HG03565 (cell line): Measurements from ENCODE around the gene IER5L.
A peak's percentile ranks its signal among the peaks of the same experiment; 100 is the strongest.

Source experiments
- ATAC-seq: cut with Tn5 transposase; IDR thresholded peaks from one replicate; pipeline ENCODE4 v1.9.1; 2021; ENCODE audit warnings: mild to moderate bottlenecking, moderate library complexity; ENCODE audit not compliant: unreplicated experiment

Gene IER5L

DNA sequence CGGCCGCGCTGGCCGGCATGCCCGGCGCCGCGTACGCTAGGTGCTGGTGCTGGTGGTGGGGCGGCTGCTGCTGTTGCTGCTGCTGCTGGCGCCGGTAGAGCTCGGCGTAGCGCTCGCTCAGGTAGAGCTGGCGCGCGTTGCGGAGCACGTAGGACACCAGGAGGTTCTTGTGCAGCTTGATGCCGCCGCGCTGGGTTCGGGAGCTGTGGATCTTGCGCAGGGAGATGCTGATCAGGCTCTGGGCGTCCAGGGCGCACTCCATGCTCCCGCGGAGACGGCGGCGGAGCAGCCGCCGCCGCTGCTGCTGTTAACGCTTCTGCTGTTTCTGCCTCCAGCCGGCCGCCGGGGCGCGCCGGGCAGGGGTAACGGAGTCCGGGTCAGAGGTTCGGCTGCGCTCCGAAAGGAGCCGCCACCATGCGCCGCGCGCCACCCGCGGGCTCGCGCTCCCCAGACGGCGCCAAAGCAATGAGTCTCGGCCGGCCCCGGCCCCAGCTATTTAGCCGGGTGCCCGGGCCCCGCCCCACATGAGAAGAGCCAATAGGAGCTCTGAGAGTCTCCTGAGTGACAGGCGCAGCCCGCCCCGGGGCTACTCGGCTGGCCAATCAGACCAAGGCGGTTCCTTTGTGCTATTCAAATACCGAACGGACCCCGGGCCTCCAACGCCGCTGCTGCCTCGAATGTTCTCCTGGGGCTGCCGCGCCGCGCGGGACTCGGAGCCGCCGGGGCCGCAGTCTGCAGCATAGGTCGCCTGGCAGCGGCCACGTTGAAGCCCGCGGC lies at the start of gene IER5L:
TSS of gene IER5L (minus strand) at position 471 of the 777 bp plus-strand sequence. CDS start at position 262, 209 bp downstream.
- ATAC-seq = peak; percentile 75

- no peak for ATAC-seq
Measured at GRCh38 chr9:129227843-129228189, 49.8 kb upstream of the IER5L start.

GRCh38 chr9:129225815-129226214 lies 47.8 kb upstream of the IER5L start:
- no peak for ATAC-seq

DNA sequence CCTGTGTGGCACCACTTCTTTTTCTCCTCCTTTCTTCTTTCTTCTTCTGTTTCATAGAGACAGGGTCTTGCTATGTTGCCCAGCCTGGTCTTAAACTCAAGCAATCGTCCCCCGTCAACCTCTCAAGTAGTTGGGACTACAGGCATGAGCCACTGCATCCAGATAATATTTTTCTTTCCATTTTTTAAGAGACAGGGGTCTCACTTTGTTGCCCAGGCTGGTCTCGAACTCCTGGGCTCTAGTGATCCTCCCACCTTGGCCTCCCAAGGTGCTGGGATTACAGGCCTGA lies 47.4 kb upstream of the IER5L start:
- ATAC-seq = no peak

DNA sequence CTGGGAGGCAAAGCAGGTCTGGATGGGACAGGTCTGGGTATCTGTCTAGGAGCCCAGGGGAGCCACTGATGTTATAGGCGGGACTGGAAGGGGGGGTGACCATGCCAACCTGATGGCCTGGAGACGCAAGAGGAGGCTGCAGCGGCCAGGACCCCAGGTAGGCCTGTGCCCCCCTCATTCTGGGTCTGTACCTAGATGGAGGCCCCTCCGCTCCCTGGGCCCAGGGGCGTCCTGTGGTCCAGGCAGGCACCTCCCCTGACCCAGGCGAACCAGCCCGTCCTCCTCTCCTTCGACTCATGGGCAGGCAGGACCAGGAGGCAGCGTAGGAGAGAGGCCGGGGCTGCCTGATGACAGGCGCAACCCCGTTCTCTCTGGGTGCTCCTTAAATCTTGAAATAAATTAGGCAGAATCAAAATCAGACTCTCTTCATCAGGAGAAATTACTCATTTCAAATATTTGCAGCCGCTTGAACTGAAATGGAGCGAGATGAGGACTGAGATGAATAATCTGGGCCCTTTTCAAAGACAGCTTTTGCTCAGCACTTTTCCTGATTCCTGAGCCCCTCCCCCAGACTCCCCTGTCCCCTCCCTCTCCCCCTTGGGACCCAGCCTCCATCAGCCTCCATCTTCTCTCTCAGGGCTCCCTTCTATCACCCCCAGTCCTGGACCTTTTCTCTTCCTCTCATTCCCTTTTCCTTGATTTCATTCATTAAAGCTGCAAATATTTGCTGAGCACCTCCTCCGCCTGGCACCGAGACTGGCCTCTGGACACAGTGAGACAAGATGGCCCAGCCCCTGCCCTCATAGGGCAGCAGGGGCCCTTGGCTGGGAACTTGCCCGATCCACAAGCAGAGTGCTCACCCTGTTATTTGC lies 46.8 kb upstream of the IER5L start:
- no peak for ATAC-seq

GRCh38 chr9:129223551-129224208 lies 45.6 kb upstream of the IER5L start:
- no peak for ATAC-seq

GRCh38 chr9:129222819-129223218 lies 44.8 kb upstream of the IER5L start:
- no peak for ATAC-seq

- no peak for ATAC-seq
Measured at GRCh38 chr9:129221979-129222635, 44.0 kb upstream of the IER5L start.

DNA sequence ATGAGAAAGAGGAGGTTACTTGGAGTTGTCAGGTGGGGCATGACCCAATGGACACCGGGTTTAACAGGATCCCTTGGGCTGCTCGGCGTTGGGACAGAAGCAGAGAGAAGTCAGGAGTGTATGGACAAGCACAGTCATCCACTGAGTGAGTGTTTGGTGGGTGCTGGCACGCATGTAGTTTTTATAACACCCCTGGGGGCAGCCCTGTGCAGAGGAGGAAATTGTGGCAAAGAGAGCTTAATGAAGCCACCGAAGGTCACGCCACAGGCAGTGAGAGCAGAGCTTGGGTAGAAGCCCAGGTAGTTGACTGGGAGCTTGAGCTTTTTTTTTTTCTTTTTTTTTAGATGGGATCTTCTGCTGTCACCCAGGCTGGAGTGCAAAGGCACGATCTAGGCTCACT lies 43.2 kb upstream of the IER5L start:
- no peak for ATAC-seq

DNA sequence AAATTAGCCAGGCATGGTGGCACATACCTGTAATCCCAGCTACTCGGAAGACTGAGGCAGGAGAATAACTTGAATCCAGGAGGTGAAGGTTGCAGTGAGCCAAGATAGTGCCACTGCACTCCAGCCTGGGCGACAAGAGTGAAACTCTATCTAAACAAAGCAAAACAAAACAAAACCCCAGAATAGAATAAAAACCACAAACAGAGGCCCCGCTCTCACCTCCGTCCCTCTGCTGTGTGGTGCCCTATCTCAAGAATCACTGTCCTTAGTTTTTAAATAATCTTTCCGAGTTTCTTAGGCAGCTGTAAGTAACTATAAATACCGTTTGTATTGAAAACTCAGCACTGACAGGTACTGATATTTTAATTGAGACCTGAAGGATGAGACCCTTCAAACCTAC lies 42.7 kb upstream of the IER5L start:
- no peak for ATAC-seq

DNA sequence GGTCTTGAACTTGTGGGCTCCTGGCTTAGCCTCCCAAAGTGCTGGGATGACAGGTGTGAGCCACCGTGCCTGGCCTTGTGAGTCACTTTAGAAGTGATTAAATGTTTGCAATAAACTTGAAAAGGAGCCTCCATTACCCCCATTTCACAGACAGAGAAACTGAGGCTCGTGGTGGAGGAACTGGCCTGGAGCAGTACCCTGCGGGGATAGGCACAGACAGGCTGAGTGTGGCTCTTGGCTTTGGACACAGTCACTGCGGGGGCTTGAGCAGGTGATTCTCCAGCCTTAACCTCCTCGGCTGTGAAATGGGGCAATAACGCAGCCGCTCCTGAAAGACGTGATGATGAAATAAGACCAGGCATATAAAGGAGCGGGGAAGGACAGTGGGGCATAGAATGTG lies 40.9 kb upstream of the IER5L start:
- ATAC-seq = no peak

DNA sequence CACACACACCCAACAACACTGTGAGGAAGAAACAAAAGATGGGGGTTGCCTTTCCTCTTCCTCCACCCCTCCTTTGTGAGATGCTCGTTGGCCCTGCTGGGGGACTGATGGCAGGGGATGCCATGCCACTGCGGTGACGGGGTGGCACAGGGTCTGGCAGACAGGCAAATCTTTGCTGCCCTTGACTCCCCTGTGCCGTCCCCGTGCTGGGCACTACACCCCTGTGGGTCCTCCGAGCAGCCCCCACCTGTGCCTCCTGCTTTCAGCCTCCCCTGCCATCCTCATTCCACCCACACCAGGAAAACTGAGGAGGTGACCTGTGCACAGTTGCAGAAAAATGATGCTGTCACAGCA lies 40.2 kb upstream of the IER5L start:
- ATAC-seq = no peak

DNA sequence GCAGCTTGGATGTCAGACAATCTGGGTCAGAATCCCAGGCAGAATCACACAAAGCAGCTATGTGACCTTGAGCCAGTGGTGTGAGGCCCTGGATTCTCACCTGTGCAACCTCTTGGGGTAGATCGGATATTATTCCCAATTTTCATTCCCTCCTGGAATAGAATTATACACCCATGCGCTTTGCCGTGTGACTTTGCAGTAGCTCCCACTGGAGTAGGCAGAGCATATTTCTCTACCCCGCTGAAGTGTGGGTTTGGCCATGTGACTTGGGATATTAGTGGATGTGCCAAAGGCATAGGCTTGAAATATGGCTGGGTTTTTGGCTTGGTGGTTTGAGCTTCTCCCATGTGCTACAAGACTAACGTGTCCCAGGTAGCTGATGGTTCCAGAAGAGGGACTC lies 35.5 kb upstream of the IER5L start:
- ATAC-seq = no peak

- ATAC-seq = no peak
Measured at GRCh38 chr9:129211686-129212085, 33.6 kb upstream of the IER5L start.

- ATAC-seq = no peak
Measured at GRCh38 chr9:129210125-129210524, 32.1 kb upstream of the IER5L start.

DNA sequence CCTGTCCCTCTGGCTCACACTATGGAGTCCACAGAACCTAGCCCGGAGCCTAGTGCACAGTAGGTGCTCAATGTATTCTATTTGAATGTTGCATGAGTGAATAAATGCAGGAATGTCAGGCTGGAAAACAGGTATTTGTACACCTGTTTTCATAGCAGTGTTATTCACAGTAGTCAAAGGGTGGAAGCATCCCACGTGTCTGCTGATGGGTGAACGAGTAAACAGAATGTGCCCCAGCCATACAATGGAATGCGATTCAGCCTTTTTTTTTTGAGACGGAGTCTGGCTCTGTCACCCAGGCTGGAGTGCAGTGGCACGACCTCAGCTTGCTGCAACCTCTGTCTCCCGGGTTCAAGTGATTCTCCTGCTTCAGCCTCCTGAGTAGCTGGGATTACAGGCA lies 31.5 kb upstream of the IER5L start:
- ATAC-seq = no peak

- no peak for ATAC-seq
Measured at GRCh38 chr9:129209109-129209508, 31.0 kb upstream of the IER5L start.

GRCh38 chr9:129208207-129209032 lies 30.4 kb upstream of the IER5L start:
- ATAC-seq = no peak

DNA sequence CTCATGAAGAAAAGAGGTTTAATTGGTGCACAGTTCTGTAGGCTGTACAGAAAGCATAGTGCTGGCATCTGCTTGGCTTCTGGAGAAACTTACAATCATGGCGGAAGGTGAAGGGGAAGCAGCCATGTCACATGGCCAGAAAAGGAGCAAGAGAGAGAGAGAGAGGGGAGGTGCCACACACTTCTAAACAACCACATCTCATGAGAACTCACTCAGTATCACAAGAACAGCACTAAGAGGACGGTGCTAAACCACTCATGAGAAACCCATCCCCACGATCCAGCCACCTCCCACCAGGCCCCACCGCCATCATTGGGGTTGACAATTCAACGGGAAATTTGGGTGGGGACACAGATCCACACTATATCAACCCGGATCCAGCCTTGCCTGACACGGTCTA lies 28.8 kb upstream of the IER5L start:
- no peak for ATAC-seq

DNA sequence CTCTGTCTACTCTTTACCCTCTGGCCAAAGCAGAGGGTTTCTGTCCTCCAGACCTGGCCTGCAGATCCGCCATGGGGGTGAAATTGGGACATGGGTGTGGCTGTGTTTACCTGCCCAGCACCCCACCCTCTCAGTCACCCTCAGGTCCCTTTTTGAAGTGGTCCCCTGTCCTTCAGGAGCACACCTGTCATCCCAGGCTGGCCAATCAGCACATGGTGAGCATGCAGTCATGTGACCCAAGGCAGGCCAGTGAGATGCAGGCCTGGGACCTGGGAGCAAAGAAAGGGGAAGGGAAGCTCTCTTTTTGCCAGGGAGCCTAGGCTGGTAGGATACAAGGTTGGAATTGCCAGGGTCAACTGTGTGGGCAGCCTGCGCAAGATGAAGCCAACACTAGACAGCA lies 28.3 kb upstream of the IER5L start:
- ATAC-seq = no peak

DNA sequence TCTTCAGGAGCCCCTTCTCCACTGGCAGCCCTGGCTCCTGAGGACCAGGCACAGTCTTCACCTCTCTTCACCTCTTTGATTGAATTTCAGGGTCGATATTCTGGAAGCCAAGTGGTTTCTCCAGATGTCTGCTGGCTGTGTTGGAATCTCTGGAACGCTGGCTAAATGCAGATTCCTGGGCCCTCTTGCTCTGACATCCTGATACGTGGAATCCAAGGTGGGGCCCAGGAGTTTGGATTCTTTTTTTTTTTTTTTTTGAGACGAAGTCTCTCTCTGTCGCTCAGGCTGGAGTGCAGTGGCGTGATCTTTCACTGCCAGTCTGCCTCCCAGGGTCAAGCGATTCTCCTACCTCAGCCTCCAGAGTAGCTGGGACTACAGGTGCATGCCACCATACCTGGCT lies 26.8 kb upstream of the IER5L start:
- ATAC-seq = no peak
